ENCODE measurements around the gene CGB8.

Gene CGB8

GRCh38 chr19:49011194-49011593, 37.7 kb downstream of the CGB8 start:
- Mint-ChIP-seq H3K4me1 (no peaks in the 10 kb centered on the region), H3K4me3 (no peak overlapping the region), H3K27me3 (ENCODE audit: low read depth) (no peaks in the 10 kb centered on the region), H3K36me3 (ENCODE audit: low read depth) (peaks cover 26% of the 10 kb centered on the region), H3K9me3 (no peaks in the 10 kb centered on the region), H3K27ac (no peak overlapping the region)
- no peak for TF ChIP-seq CTCF (IDR thresholded peaks at IDR 0.05; ENCODE audit: unreplicated experiment in 3 of 3)

DNA sequence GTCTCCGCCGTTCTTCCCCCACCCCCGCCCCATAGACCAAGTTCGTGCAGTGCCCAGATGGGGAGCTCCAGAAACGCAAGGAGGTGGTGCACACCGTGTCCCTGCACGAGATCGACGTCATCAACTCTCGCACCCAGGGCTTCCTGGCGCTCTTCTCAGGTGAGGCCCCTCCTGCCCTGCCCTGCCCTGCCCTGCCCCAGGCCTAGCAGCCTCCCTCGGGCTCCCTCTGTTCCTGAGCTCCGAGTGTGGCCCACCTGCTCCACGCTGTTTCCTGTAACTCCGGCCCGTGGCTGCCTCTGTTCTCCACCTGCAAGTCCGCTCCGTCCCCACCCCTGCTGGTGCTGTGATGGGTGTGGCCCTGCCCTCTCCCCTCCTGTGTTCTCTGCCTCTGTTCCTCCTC, 38.5 kb downstream of the CGB8 start:
- Mint-ChIP-seq H3K4me3 (no peak overlapping the region), H3K27me3 (ENCODE audit: low read depth) (no peaks in the 10 kb centered on the region), H3K27ac (no peak overlapping the region)

DNA sequence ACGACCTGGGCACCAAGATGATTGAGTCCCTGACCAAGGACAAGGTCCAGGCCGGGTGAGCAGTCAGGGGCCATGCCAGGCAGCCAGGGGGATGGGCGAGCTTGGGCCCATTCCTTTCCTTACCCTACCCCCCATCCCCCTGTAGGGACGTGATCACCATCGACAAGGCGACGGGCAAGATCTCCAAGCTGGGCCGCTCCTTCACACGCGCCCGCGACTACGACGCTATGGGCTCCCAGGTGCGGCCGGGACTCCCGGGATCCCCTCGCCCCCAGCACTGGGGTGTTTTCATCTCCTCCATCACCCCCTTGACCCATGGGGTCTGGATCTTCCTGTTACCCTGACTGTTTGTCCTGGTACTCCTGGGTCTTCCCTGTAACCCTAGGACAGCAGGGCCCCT, 39.1 kb downstream of the CGB8 start:
- TF ChIP-seq CTCF (IDR thresholded peaks at IDR 0.05; ENCODE audit: unreplicated experiment in 3 of 3), result no peak
- H3K27ac Mint-ChIP-seq, result no peak overlapping the region
- no peak overlapping the region for H3K4me3 Mint-ChIP-seq

More for the DNA sequence above, 38.5 kb downstream of the CGB8 start:
- Mint-ChIP-seq H3K4me1 (no peaks in the 10 kb centered on the region), H3K36me3 (ENCODE audit: low read depth) (peaks cover 26% of the 10 kb centered on the region), H3K9me3 (no peaks in the 10 kb centered on the region)
- no peak for TF ChIP-seq CTCF (IDR thresholded peaks at IDR 0.05; ENCODE audit: unreplicated experiment in 3 of 3)

GRCh38 chr19:49006905-49007304, 42.0 kb downstream of the CGB8 start:
- Mint-ChIP-seq H3K27me3 (ENCODE audit: low read depth) (no peaks in the 10 kb centered on the region), H3K9me3 (no peaks in the 10 kb centered on the region), H3K27ac (no peak overlapping the region), H3K4me1 (no peaks in the 10 kb centered on the region), H3K36me3 (ENCODE audit: low read depth) (peaks cover 35% of the 10 kb centered on the region), H3K4me3 (no peak overlapping the region)
- no peak for TF ChIP-seq CTCF (IDR thresholded peaks at IDR 0.05; ENCODE audit: unreplicated experiment in 3 of 3)

More for the DNA sequence above, 39.1 kb downstream of the CGB8 start:
- Mint-ChIP-seq H3K9me3 (no peaks in the 10 kb centered on the region), H3K36me3 (ENCODE audit: low read depth) (peaks cover 30% of the 10 kb centered on the region), H3K4me1 (no peaks in the 10 kb centered on the region), H3K27me3 (ENCODE audit: low read depth) (no peaks in the 10 kb centered on the region)

DNA sequence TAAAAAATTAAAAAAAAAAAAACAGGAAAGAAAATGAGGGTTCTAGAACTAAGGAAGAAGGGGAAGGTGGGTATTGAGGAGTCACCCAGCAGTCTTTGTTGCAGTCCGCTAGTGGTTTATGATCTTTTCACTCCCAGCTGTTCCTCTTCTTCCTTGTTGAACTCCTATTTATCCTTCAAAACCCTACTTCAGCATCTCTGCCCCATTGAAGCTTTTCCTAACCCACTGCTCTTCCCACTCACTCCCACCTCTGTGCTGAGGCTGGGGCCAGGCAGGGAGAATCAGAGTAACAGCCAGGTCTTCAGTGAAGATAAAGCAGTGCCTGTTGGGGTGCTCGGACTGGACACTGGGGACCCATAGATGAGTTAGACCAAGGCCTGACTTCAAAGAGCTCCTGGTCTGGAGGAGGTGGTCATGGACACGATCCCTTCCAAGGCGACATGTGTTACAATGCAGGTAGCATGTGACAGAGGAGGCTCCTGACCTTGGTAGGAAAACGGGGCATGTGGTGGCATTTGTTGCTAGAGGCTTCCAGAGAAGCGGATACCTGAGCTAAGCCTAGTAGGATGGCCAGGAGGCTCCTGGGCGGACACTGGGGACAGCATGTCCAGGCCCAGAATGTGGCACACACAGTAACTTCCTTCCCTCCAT, 43.8 kb downstream of the CGB8 start:
- Mint-ChIP-seq H3K27ac (no peak overlapping the region), H3K36me3 (ENCODE audit: low read depth) (peaks cover 30% of the 10 kb centered on the region), H3K9me3 (no peaks in the 10 kb centered on the region), H3K4me3 (no peak overlapping the region), H3K4me1 (no peaks in the 10 kb centered on the region), H3K27me3 (ENCODE audit: low read depth) (no peaks in the 10 kb centered on the region)
- TF ChIP-seq CTCF (IDR thresholded peaks at IDR 0.05; ENCODE audit: unreplicated experiment in 3 of 3), result no peak

- no peak overlapping the region for H3K4me3 Mint-ChIP-seq
- H3K36me3 Mint-ChIP-seq (ENCODE audit: low read depth), result peaks cover 37% of the 10 kb centered on the region
- no peaks in the 10 kb centered on the region for H3K9me3 Mint-ChIP-seq
- TF ChIP-seq CTCF (IDR thresholded peaks at IDR 0.05; ENCODE audit: unreplicated experiment in 3 of 3), result no peak
- H3K27me3 Mint-ChIP-seq (ENCODE audit: low read depth), result no peaks in the 10 kb centered on the region
- H3K4me1 Mint-ChIP-seq, result no peaks in the 10 kb centered on the region
- no peak overlapping the region for H3K27ac Mint-ChIP-seq
Measured at GRCh38 chr19:49004133-49004532, 44.8 kb downstream of the CGB8 start.
